ENCODE data around the gene TENT4B.

TENT4B gene

GRCh38 chr16:50256604-50257003 is 103.5 kb downstream of the TENT4B start:
- no peak for DNase-seq (ENCODE audit: low read depth)

- DNase-seq (ENCODE audit: low read depth) = no peak
These were observed 104.8 kb downstream of the TENT4B start for GRCh38 chr16:50257876-50258275.

DNA sequence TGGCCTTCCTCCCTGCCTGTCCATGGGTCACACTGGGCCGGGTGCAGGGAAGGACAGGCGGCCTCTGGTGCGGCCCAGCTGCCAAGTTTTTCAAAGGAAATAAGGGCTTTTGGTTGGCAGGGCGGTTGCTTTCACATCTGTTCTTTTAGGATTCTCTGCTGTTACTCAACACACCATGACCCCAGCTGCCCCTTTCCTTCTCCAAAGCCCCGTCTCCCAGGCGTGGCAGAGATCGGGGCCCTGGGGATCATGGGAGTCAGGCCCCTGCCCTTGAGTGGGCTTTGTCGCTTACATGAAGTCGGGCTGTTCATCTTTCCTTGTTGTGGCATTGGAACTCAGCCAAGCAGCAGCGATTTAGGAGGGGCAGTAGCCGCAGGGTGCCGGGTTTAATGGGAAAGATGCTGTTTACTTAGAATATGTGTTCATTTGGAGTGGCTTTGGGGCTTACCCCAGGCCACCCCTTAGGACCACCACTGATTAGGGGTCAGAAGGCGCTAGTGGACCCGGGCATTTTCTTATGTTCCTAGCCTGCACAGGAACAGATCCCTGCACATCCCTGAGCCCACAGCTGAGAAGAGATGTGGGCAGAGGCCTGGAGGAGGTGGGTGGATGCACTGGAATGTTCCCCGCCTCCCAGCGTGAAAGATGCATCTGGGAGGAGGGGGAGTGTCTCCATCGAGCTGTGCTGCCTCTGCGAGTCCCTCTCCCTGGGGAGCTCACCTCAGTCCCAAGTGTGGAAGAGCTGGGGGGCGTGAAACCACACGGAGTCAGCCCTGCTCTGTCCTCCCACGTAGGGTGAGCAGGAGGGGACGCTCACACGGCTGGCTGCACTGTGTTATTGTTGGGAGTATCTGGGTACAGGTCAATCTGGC is 106.5 kb downstream of the TENT4B start:
- no peak for DNase-seq (ENCODE audit: low read depth)

GRCh38 chr16:50260206-50261159 is 107.4 kb downstream of the TENT4B start:
- no peak for DNase-seq (ENCODE audit: low read depth)

DNA sequence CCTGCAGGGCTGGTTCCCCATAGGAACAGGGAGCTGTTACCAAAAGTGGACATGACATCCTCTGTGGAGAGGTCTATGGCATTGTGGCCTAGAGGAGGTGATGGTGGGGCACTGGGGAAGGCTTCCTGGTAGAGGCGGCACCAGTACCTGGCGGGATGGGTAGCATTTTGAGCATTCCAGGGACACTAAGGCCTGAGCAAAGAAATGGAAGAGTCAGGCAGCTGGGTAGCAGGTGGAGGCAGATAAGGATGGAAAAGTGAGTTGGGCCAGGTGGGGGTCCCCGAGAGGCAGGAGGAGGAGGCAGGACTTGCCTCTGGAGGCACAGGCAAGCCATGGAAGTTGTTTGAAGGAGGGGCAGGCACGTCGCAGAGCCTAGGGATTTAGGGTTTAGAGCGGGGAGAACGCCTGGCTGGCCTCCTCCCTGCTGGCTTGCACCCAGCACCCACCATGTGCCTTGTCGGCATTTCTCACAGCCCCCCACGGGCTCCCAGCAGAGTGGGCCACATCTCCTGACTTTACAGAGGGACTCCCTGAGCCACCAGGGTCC is 108.1 kb downstream of the TENT4B start:
- DNase-seq (ENCODE audit: low read depth) = no peak

- DNase-seq (ENCODE audit: low read depth) = no peak
These were observed 108.7 kb downstream of the TENT4B start for GRCh38 chr16:50261707-50262235.

- DNase-seq (ENCODE audit: low read depth) = no peak
These were observed 110.2 kb downstream of the TENT4B start for GRCh38 chr16:50263060-50263909.

GRCh38 chr16:50263940-50264929 is 111.1 kb downstream of the TENT4B start:
- DNase-seq (ENCODE audit: low read depth) = no peak

GRCh38 chr16:50265260-50265659 is 112.2 kb downstream of the TENT4B start:
- no peak for DNase-seq (ENCODE audit: low read depth)

DNA sequence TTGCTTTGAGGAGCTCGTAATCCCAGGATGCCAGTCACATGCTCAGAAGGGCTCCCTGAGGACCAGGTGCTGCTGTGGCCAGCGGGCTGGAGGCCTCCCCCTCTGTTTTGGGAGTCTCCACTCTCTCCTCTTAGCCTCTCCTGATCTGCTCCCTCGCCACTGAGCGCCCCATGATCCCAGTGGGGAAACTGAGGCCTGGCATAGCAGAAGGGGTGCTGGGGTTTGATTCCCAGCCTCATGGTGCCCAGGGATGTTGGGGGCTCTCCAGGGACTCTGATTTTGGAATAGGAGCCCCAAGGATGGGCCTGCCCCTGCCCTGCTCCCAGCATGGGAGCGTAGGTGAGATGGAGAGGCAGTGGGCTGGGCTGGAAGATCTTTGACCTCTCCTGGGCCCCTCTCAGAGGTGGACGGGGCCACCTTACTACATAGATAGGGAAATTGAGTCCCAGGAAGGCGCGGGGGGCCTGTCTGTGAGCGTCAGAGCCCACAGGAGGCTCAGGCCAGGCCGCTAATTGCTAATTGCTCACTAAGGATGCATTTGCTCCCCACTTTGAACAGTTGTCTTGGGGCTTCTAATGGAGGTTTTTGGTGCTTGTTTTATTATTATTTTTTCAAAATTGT is 112.7 kb downstream of the TENT4B start:
- DNase-seq (ENCODE audit: low read depth) = no peak

DNA sequence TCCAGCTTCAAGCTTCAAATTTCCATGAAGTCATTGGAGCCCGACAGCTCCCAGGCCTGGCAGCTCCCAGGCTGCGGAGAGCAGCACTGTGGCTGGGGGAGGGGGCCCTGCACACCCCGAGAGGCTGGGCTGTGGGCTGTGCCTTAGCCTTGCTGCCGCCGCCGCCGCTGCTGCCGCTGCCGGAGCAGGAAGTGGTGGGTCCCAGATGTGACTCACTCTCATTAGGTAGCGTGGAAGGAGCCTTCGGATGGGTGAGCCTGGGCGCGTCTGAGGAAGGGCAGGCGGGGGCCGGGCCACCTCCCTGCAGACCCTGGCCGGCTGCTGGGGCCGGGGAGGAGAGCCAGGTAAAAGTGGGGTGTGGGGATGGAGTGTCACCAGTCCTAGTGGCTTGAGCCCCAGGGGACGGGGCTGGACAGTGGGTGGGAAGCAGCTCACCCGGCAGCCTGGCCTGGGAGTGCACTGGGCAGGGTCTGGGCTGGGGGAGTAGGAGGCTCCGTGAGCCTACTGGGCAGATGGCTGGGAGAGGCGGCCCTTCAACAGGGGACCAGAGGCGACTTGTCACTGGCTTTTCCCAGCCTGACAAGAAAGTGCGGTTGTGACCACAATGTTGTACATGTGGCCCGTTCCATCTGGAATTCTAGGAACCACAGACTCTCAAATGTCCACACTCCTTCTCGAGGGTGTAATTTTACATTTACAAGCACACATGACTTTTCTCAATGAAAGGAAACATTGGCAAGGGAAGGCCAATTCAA is 113.4 kb downstream of the TENT4B start, which contains the start of gene ADCY7:
Gene ADCY7 (plus strand): TSS at position 215 of the 755 bp plus-strand sequence. CDS start 21,629 bp downstream, outside the sequence.
- DNase-seq (ENCODE audit: low read depth) = peak; percentile 68

DNA sequence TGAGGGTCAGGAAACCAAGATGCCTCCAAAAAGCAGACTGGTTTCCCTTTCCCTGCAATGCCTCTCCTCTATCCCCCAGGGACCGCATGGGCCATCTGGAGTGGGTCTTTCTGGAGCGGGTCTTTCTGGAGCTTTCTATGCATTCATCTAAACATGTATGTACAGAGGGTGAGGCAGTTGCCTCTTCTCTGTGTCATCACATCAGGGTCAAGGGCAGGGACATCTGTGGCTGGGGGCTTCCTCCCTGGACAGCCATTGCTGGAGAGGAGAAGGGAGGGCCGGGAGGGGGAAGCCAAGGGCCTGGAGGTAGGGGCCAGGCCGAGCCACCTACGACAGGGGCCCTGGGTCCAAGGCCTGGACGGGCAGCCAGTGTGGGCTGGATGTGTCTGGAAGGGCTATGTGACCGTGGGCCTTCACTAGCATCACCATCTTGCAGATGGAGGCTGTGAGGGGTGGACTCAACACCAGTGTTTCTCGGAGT is 114.1 kb downstream of the TENT4B start:
- no peak for DNase-seq (ENCODE audit: low read depth)

GRCh38 chr16:50267651-50268050 is 114.5 kb downstream of the TENT4B start:
- no peak for DNase-seq (ENCODE audit: low read depth)

GRCh38 chr16:50268352-50268751 is 115.2 kb downstream of the TENT4B start:
- no peak for DNase-seq (ENCODE audit: low read depth)

GRCh38 chr16:50269061-50269705 is 116.1 kb downstream of the TENT4B start:
- DNase-seq (ENCODE audit: low read depth) = no peak

GRCh38 chr16:50269769-50270509 is 116.8 kb downstream of the TENT4B start:
- DNase-seq (ENCODE audit: low read depth) = no peak

DNA sequence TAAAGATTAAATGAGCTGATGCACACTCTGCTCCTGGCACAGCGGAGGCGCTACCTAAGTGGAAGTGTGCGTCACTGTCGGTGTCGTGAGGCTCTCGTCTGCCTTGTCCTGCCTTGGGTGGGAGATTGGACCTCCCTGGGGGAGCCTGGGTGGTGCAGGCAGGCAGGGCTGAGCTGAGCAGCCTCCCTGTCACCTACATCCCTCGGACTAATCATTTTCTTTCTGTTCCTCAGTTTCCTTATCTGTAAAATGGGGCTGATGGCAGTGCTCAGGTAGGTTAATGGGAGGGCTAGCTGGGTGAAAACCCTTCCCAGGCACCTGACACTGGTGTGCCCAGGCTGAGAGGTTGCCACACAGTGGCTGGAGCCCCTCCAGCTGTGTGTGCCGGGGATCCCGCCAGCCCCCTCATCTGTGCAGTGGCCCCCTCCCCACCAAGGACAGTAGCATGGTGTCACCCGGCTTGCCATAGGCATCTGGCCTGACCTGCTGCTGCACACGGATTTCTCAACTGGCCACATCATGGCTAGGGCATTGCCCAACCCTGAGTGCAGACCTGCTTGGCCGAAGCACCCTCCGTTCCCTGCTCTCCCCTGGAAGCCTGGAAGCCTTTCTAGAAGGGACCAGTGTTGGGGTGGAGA is 117.5 kb downstream of the TENT4B start:
- no peak for DNase-seq (ENCODE audit: low read depth)

All from stimulated activated CD8-positive, alpha-beta memory T cell treated with anti-CD3 and anti-CD28 coated beads, Interleukin-15, amount 100 ng/mL, for 1 hour (primary cell).